ENCODE measurements around the gene SUSD5.
"Not testable (repeated sequence)": the region's sequence is repeated elsewhere in the genome, so short reads cannot be mapped to it uniquely, and the experiment has no call there.

SUSD5 gene

GRCh38 chr3:33111581-33111980 lies 107.0 kb downstream of the SUSD5 start:
- H3K9me3 ChIP-seq (ENCODE audit: control insufficient read depth in 1 of 2, low read length in 2 of 2): no peaks in the 10 kb centered on the region
- no peak overlapping the region for H3K27ac ChIP-seq (ENCODE audit: low read length)
- H3K27me3 ChIP-seq (ENCODE audit: low read depth, low read length): no peaks in the 10 kb centered on the region
- H3K36me3 ChIP-seq (ENCODE audit: control insufficient read depth in 1 of 2, insufficient read depth in 2 of 2, low read length in 2 of 2): no peaks in the 10 kb centered on the region
- H3K4me3 ChIP-seq (ENCODE audit: low read depth in 1 of 2, low read length in 2 of 2): no peak overlapping the region
- H3K4me1 ChIP-seq (ENCODE audit: control insufficient read depth in 1 of 2, insufficient read depth in 2 of 2, low read length in 2 of 2): peaks cover 0 to 11% of the 10 kb centered on the region in 2 donors

DNA sequence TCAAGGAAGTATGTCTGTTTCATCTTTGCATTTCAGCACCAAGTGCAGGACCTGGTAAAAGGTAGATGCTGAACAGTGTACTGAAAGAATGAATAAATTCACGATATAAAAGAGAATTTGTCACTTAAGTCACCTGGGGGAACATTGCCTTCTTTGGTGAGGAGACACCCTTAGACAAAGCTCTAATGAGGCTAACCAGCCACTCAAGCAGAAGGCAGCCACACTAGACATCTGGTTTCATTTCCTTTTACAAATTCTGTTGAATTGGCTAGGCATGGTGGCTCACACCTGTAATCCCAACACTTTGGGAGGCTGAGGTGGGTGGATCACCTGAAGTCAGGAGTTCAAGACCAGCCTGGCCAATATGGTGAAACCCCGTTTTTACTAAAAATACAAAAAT lies 111.8 kb downstream of the SUSD5 start:
- H3K27me3 ChIP-seq (ENCODE audit: low read depth, low read length); H3K9me3 ChIP-seq (ENCODE audit: control insufficient read depth in 1 of 2, low read length in 2 of 2); H3K4me3 ChIP-seq (ENCODE audit: low read depth in 1 of 2, low read length in 2 of 2); H3K4me1 ChIP-seq (ENCODE audit: control insufficient read depth in 1 of 2, insufficient read depth in 2 of 2, low read length in 2 of 2); H3K36me3 ChIP-seq (ENCODE audit: control insufficient read depth in 1 of 2, insufficient read depth in 2 of 2, low read length in 2 of 2); H3K27ac ChIP-seq (ENCODE audit: low read length): not testable (repeated sequence)

DNA sequence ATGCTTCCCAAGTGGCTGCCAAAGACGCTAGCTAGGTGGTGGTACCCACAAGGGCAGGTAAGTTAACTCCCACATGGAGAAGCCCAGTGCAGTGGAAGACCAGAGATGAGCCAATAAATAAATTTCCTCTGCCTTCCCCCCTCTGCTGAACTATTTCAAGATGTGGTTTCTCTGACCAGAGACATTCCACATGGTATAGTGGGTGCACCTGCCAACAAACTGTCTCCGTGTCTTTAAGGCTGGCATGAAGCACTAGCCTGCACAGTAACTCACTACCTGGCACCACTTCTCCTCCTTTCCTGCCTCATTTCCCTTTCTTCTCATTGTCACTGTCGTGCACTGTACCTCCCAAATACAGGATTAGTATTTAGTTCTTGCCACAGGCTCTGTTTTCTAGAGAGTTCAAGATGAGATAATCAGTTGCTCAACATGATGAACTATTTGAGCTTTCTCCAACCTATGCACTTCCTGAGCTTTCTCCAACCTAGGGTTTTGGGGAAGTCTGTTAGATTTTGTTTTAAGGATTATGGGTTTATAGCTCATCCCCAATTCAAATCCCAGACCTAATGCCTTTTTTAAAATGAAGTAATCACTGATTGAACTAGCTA lies 113.2 kb downstream of the SUSD5 start:
- Histone ChIP-seq H3K27me3 (ENCODE audit: low read depth, low read length) (no peaks in the 10 kb centered on the region), H3K36me3 (ENCODE audit: control insufficient read depth in 1 of 2, insufficient read depth in 2 of 2, low read length in 2 of 2) (no peaks in the 10 kb centered on the region), H3K4me3 (ENCODE audit: low read depth in 1 of 2, low read length in 2 of 2) (no peak overlapping the region), H3K9me3 (ENCODE audit: control insufficient read depth in 1 of 2, low read length in 2 of 2) (no peaks in the 10 kb centered on the region), H3K4me1 (ENCODE audit: control insufficient read depth in 1 of 2, insufficient read depth in 2 of 2, low read length in 2 of 2) (no peaks in the 10 kb centered on the region), H3K27ac (ENCODE audit: low read length) (no peak overlapping the region)

- Histone ChIP-seq H3K4me1 (ENCODE audit: control insufficient read depth in 1 of 2, insufficient read depth in 2 of 2, low read length in 2 of 2) (no peaks in the 10 kb centered on the region), H3K9me3 (ENCODE audit: control insufficient read depth in 1 of 2, low read length in 2 of 2) (no peaks in the 10 kb centered on the region), H3K4me3 (ENCODE audit: low read depth in 1 of 2, low read length in 2 of 2) (no peak overlapping the region), H3K36me3 (ENCODE audit: control insufficient read depth in 1 of 2, insufficient read depth in 2 of 2, low read length in 2 of 2) (no peaks in the 10 kb centered on the region), H3K27ac (ENCODE audit: low read length) (no peak overlapping the region), H3K27me3 (ENCODE audit: low read depth, low read length) (no peaks in the 10 kb centered on the region)
Measured at GRCh38 chr3:33104803-33105202, 113.8 kb downstream of the SUSD5 start.

DNA sequence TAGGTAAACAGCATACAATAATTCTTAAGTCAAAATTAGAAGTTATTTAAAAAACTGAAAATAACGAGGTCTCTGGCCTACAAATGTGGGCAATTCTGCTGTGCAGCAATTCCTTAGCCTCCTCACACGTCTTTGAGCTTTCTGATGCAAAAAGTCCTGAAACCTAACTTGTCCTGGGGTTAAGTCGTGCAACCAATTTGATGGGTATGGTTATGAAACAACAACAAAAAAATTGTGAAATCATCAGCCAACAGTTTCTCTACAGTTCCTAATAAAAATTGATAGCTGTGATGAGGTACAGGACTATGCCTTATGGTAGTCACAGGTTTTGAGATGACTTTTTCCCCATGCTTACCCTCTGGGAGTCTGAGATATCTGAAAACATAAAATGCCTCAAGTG lies 115.1 kb downstream of the SUSD5 start:
- Histone ChIP-seq H3K36me3 (ENCODE audit: control insufficient read depth in 1 of 2, insufficient read depth in 2 of 2, low read length in 2 of 2) (no peaks in the 10 kb centered on the region), H3K4me1 (ENCODE audit: control insufficient read depth in 1 of 2, insufficient read depth in 2 of 2, low read length in 2 of 2) (no peaks in the 10 kb centered on the region), H3K27me3 (ENCODE audit: low read depth, low read length) (no peaks in the 10 kb centered on the region), H3K4me3 (ENCODE audit: low read depth in 1 of 2, low read length in 2 of 2) (no peak overlapping the region), H3K9me3 (ENCODE audit: control insufficient read depth in 1 of 2, low read length in 2 of 2) (no peaks in the 10 kb centered on the region), H3K27ac (ENCODE audit: low read length) (no peak overlapping the region)

DNA sequence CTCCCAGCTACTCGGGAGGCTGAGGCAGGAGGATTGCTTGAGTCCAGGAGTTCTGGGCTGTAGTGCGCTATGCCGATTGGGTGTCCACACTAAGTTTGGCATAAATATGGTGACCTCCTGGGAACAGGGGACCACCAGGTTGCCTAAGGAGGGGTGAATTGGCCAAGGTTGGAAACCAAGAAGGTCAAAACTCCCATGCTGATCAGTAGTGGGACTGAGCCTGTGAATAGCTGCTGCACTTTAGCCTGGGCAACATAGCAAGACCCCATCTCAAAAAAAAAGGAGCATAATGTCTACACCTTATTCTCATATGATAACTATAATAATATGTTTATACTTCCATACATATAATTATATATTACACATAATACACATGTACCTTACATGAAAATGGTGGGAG lies 115.6 kb downstream of the SUSD5 start:
- Histone ChIP-seq H3K4me3 (ENCODE audit: low read depth in 1 of 2, low read length in 2 of 2) (no peak overlapping the region), H3K36me3 (ENCODE audit: control insufficient read depth in 1 of 2, insufficient read depth in 2 of 2, low read length in 2 of 2) (no peaks in the 10 kb centered on the region), H3K9me3 (ENCODE audit: control insufficient read depth in 1 of 2, low read length in 2 of 2) (no peaks in the 10 kb centered on the region), H3K27me3 (ENCODE audit: low read depth, low read length) (no peaks in the 10 kb centered on the region), H3K27ac (ENCODE audit: low read length) (no peak overlapping the region), H3K4me1 (ENCODE audit: control insufficient read depth in 1 of 2, insufficient read depth in 2 of 2, low read length in 2 of 2) (no peaks in the 10 kb centered on the region)

- Histone ChIP-seq H3K27ac (ENCODE audit: low read length) (no peak overlapping the region), H3K4me3 (ENCODE audit: low read depth in 1 of 2, low read length in 2 of 2) (no peak overlapping the region), H3K4me1 (ENCODE audit: control insufficient read depth in 1 of 2, insufficient read depth in 2 of 2, low read length in 2 of 2) (peaks cover 0 to 10% of the 10 kb centered on the region in 2 donors), H3K9me3 (ENCODE audit: control insufficient read depth in 1 of 2, low read length in 2 of 2) (no peaks in the 10 kb centered on the region), H3K36me3 (ENCODE audit: control insufficient read depth in 1 of 2, insufficient read depth in 2 of 2, low read length in 2 of 2) (no peaks in the 10 kb centered on the region), H3K27me3 (ENCODE audit: low read depth, low read length) (no peaks in the 10 kb centered on the region)
Measured at GRCh38 chr3:33100229-33100628, 118.4 kb downstream of the SUSD5 start.
